HepG2 (cell line): Measurements from ENCODE around the gene PEBP1. TPM values are rescaled to one million over a fixed set of nuclear protein-coding genes. Genes with fewer than 3 reads are reported as not detected.

Experiments used
- FOSL2 ChIP-seq: sonication (generic); formaldehyde crosslinking; IDR thresholded peaks from 2 replicates; pipeline ENCODE4 v1.4.0; 2020; ENCODE audit warnings: missing genetic modification reagents
- HDAC2 ChIP-seq: sonication (generic); formaldehyde crosslinking; IDR thresholded peaks from 2 replicates; pipeline ENCODE4 v1.4.0; 2020; ENCODE audit warnings: missing genetic modification reagents
- JUNB ChIP-seq: sonication (generic); formaldehyde crosslinking; IDR thresholded peaks from 2 replicates; pipeline ENCODE4 v1.8.0; 2022; ENCODE audit warnings: missing genetic modification reagents, mild to moderate bottlenecking, borderline replicate concordance
- KAT8 ChIP-seq: IDR thresholded peaks from 2 replicates; pipeline ENCODE4 v1.6.1; 2016; ENCODE audit warnings: missing genetic modification reagents, missing compliant biosample characterization
- KDM5B ChIP-seq: sonication (generic); formaldehyde crosslinking; IDR thresholded peaks from 2 replicates; pipeline ENCODE4 v1.4.0; 2020; ENCODE audit warnings: missing genetic modification reagents, mild to moderate bottlenecking, borderline replicate concordance
- MIER3 ChIP-seq: IDR thresholded peaks from 2 replicates; pipeline ENCODE4 v1.6.1; 2016; ENCODE audit warnings: missing compliant biosample characterization, borderline replicate concordance
- MIXL1 ChIP-seq: IDR thresholded peaks from 2 replicates; pipeline ENCODE4 v1.6.1; 2016
- NR2F2 ChIP-seq: IDR thresholded peaks from 2 replicates; pipeline ENCODE4 v1.6.1; 2012; ENCODE audit warnings: low read depth, inconsistent platforms, borderline replicate concordance
- PRMT3 ChIP-seq: sonication (generic); formaldehyde crosslinking; IDR thresholded peaks from 2 replicates; pipeline ENCODE4 v1.8.1; 2022; ENCODE audit warnings: low read depth, mild to moderate bottlenecking, moderate library complexity, missing genetic modification reagents, borderline replicate concordance
- RARA ChIP-seq: IDR thresholded peaks from 2 replicates; pipeline ENCODE4 v1.6.1; 2016; ENCODE audit warnings: missing genetic modification reagents, missing compliant biosample characterization
- RCOR2 ChIP-seq: IDR thresholded peaks from 2 replicates; pipeline ENCODE4 v1.6.1; 2016; ENCODE audit warnings: missing biosample characterization, missing genetic modification reagents
- SKIL ChIP-seq: sonication (generic); formaldehyde crosslinking; IDR thresholded peaks from 2 replicates; pipeline ENCODE4 v1.8.0; 2022; ENCODE audit warnings: missing genetic modification reagents, mild to moderate bottlenecking, moderate library complexity, borderline replicate concordance
- TEAD3 ChIP-seq: optimal IDR thresholded peaks from 2 replicates; pipeline ENCODE3; 2016; ENCODE audit warnings: borderline replicate concordance
- XRCC5 ChIP-seq: fragments of 200-400 bp; formaldehyde crosslinking; optimal IDR thresholded peaks from 2 replicates; pipeline ENCODE3; 2017; ENCODE audit warnings: mild to moderate bottlenecking, low read length
- ZNF253 ChIP-seq: sonication (generic); formaldehyde crosslinking; IDR thresholded peaks from 2 replicates; pipeline ENCODE4 v1.8.0; 2022; ENCODE audit warnings: mild to moderate bottlenecking, missing genetic modification reagents, borderline replicate concordance
- ZNF547 ChIP-seq: sonication (generic); formaldehyde crosslinking; IDR thresholded peaks from 2 replicates; pipeline ENCODE4 v1.5.1; 2020; ENCODE audit warnings: mild to moderate bottlenecking, missing genetic modification reagents
- ZNF724P ChIP-seq: sonication (generic); formaldehyde crosslinking; IDR thresholded peaks from 2 replicates; pipeline ENCODE4 v1.8.0; 2022; ENCODE audit warnings: missing genetic modification reagents, borderline replicate concordance
- ZNF777 ChIP-seq: sonication (generic); formaldehyde crosslinking; IDR thresholded peaks from 2 replicates; pipeline ENCODE4 v1.4.0; 2020; ENCODE audit warnings: missing genetic modification reagents
- ZNF800 ChIP-seq: sonication (generic); formaldehyde crosslinking; IDR thresholded peaks from 2 replicates; pipeline ENCODE4 v1.4.0; 2020; ENCODE audit warnings: missing genetic modification reagents
- polyA plus RNA-seq, 8 experiments: library from polyadenylated mRNA; depleted of rRNA in 3 of 8; stranded (reverse) in 7 of 8; unstranded in 1 of 8; fragments of >200 nt; fragmentation: Illumina TruSeq in 4 of 8; extraction: Trizol in 4 of 8; gene quantifications; 2 replicates each; pipeline versions ENCODE4 v1.2.1 to v1.2.3, GENCODE V29; 2011 to 2016; ENCODE audit warnings: low read depth in 4 of 8, missing spikeins in 1 of 8, mixed read lengths in 1 of 8; ENCODE audit not compliant: insufficient read depth in 1 of 8
- total RNA-seq, 5 experiments: library from RNA; depleted of rRNA; stranded (reverse); fragments of >200 nt; fragmentation: Illumina TruSeq; extraction: Trizol; gene quantifications; 2 replicates each; pipeline ENCODE4 v1.2.3, GENCODE V29; 2016; ENCODE audit warnings: low read depth in 1 of 5
- TF ChIP-seq, protein P1 (sequence below): sonication (generic); formaldehyde crosslinking; IDR thresholded peaks from 2 replicates; pipeline ENCODE4 v1.4.0; 2020; ENCODE audit warnings: missing genetic modification reagents
- TF ChIP-seq, protein P2 (sequence below), 2 experiments: sonication (generic) in 1 of 2; formaldehyde crosslinking in 1 of 2; IDR thresholded peaks; 2 replicates each; pipeline versions ENCODE4 v1.4.0 to v1.6.1; 2018 to 2020; ENCODE audit warnings: missing genetic modification reagents in 2 of 2, borderline replicate concordance in 1 of 2, low read depth in 1 of 2, mild to moderate bottlenecking in 1 of 2, missing biosample characterization in 1 of 2

The PEBP1 gene
- total and polyA plus RNA-seq, 2 of the 13 experiments (the other 11 are each of a cell fraction or from before 2014, with no cell fraction given) = 538 to 1,505 TPM

- 0 out of 2 replicates have a peak, but pooled peaks have one; percentile 48 for TF ChIP-seq SKIL (CRISPR knock-in tag)
- TF ChIP-seq JUNB (CRISPR knock-in tag) = no peak
- no peak for TF ChIP-seq XRCC5
- TF ChIP-seq HDAC2 = peak; percentile 75; the same call in 1 of the 2 replicates
- no peak for TF ChIP-seq PRMT3 (CRISPR knock-in tag)
- peak; percentile 22; the same call in 1 of the 2 replicates for TF ChIP-seq KDM5B
- 0 out of 2 replicates have a peak, but pooled peaks have one; percentile 48 for TF ChIP-seq RCOR2
- TF ChIP-seq, protein P1, sequence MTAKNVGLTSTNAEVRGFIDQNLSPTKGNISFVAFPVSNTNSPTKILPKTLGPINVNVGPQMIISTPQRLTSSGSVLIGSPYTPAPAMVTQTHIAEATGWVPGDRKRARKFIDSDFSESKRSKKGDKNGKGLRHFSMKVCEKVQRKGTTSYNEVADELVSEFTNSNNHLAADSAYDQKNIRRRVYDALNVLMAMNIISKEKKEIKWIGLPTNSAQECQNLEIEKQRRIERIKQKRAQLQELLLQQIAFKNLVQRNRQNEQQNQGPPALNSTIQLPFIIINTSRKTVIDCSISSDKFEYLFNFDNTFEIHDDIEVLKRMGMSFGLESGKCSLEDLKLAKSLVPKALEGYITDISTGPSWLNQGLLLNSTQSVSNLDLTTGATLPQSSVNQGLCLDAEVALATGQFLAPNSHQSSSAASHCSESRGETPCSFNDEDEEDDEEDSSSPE (CRISPR knock-in tag) = peak; percentile 40; the same call in 1 of the 2 replicates
- TF ChIP-seq ZNF800 (CRISPR knock-in tag) = 0 out of 2 replicates have a peak, but pooled peaks have one; percentile 32
- peak; percentile 26; the same call in 1 of the 2 replicates for TF ChIP-seq FOSL2 (CRISPR knock-in tag)
- TF ChIP-seq ZNF777 (CRISPR knock-in tag) = no peak
- 0 out of 2 replicates have a peak, but pooled peaks have one; percentile 25 for TF ChIP-seq ZNF547 (CRISPR knock-in tag)
- peak; percentile 92 for TF ChIP-seq RARA
- no peak for TF ChIP-seq ZNF724P (CRISPR knock-in tag)
- no peak for TF ChIP-seq ZNF253 (CRISPR knock-in tag)
- TF ChIP-seq MIER3 (CRISPR knock-in tag) = peak; percentile 53; the same call in 1 of the 2 replicates
- TF ChIP-seq KAT8 (CRISPR knock-in tag) = peak; percentile 42; the same call in 1 of the 2 replicates
- TF ChIP-seq MIXL1 (CRISPR knock-in tag) = peak; percentile 96
- TF ChIP-seq, protein P2, sequence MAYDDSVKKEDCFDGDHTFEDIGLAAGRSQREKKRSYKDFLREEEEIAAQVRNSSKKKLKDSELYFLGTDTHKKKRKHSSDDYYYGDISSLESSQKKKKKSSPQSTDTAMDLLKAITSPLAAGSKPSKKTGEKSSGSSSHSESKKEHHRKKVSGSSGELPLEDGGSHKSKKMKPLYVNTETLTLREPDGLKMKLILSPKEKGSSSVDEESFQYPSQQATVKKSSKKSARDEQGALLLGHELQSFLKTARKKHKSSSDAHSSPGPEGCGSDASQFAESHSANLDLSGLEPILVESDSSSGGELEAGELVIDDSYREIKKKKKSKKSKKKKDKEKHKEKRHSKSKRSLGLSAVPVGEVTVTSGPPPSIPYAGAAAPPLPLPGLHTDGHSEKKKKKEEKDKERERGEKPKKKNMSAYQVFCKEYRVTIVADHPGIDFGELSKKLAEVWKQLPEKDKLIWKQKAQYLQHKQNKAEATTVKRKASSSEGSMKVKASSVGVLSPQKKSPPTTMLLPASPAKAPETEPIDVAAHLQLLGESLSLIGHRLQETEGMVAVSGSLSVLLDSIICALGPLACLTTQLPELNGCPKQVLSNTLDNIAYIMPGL (CRISPR knock-in tag; IDR thresholded peaks at IDR 0.05; ENCODE audit: borderline replicate concordance in 1 of 2, low read depth in 1 of 2) = peak in 1 of 2 experiments; percentile 23; a peak in 1 of 4 replicates
- peak; percentile 40 for TF ChIP-seq TEAD3 (CRISPR knock-in tag)
- peak; percentile 94 for TF ChIP-seq NR2F2
Measured at GRCh38 chr12:118124333-118124874, 11.5 kb upstream of the PEBP1 start (continued).
